ENCODE results near the gene SERTAD3.

DNA sequence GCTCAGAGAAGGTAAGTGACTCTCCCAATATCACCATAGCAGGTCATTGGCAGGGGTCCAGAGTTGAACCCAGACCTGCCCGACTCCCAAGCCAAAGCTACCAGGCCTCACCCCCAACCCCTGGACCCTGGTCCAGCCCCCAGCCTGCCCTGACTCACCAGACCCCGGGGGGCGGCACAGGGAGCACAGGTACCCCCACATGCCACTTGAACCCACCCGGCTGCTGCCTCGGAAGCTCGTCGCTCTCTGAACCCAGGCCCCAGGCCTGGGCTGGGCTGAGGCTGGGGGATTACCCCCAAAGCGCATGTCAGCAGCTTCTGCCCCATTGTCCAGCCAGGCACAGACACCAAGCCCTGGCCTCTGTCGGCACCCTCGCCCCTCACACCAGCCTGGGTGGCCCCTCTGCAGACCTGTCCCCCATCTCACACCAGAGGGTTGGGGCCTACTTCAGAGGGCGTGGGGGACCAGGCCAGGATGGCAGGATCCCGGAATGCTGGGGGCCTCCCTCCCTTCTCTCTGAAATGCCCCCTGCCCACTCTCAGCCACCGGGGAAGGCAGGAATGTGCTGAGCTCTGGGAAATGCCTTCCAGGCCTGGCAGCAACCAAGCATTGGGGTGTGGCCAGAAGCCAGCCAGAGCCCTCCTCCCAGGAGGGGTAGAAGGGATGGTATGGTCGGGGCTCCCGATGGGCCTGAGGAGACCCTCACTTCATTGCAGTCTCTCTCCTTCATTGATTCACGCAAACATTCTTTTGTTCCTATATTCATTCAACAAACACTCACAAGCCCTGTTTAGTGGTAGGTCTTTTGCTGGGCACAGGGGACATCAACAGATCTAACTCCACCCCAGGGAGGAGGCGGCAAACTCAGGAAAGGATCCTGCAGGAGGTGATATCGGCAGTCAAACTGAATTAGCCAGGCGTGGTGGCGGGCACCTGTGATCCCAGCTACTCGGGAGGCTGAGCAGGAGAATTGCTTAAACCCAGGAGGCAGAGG is 29.3 kb downstream of the SERTAD3 start:
- TF ChIP-seq, protein P1, sequence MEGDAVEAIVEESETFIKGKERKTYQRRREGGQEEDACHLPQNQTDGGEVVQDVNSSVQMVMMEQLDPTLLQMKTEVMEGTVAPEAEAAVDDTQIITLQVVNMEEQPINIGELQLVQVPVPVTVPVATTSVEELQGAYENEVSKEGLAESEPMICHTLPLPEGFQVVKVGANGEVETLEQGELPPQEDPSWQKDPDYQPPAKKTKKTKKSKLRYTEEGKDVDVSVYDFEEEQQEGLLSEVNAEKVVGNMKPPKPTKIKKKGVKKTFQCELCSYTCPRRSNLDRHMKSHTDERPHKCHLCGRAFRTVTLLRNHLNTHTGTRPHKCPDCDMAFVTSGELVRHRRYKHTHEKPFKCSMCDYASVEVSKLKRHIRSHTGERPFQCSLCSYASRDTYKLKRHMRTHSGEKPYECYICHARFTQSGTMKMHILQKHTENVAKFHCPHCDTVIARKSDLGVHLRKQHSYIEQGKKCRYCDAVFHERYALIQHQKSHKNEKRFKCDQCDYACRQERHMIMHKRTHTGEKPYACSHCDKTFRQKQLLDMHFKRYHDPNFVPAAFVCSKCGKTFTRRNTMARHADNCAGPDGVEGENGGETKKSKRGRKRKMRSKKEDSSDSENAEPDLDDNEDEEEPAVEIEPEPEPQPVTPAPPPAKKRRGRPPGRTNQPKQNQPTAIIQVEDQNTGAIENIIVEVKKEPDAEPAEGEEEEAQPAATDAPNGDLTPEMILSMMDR (IDR thresholded peaks at IDR 0.05; ENCODE audit: borderline replicate concordance, extremely low read depth, low read length, poor library complexity, severe bottlenecking): no peak
- TF ChIP-seq EZH2 (IDR thresholded peaks at IDR 0.05; ENCODE audit: borderline replicate concordance, low read depth, low read length, severe bottlenecking): no peak
